HG03575 (cell line): ENCODE data around the gene ITPRIPL2.

Experiments used
- ATAC-seq: cut with Tn5 transposase; IDR thresholded peaks from one replicate; pipeline ENCODE4 v1.9.1; 2021; ENCODE audit not compliant: unreplicated experiment, insufficient number of reproducible peaks, low FRiP score; ENCODE audit errors: extremely low read depth

Gene ITPRIPL2

DNA sequence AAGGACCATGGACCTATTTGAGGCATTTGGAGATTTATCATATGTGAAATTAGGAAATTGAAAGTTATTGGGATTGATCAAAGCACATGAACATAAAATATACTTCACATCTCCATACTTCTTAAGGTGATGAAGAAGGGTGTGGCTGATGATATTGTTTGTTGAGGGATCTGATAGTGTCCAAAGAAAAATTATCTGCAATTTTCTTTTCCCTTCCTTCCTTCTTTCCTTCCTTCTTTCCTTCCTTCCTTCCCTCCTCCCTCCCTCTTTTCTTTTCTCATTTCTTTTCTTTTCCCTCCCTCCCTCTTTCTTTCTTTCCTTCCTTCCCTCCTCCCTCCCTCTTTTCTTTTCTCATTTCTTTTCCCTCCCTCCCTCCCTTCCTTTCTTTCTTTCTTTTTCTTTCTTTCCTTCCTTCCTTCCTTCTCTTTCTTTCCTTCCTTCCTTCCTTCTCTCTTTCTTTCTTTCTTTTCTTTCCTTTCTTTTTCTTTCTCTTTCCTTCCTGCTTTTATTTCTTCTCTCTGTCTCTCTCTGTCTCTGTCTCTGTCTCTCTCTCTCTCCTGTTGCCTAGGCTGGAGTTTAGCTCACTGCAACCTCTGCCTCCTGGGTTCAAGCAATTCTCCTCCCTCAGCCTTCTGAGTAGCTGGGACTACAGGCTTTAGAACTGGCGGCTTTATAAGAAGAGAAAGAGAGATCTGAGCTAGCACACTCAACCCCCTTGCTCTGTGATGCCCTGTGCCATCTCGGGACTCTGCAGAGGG lies 20.9 kb upstream of the ITPRIPL2 start:
- ATAC-seq = no peak

DNA sequence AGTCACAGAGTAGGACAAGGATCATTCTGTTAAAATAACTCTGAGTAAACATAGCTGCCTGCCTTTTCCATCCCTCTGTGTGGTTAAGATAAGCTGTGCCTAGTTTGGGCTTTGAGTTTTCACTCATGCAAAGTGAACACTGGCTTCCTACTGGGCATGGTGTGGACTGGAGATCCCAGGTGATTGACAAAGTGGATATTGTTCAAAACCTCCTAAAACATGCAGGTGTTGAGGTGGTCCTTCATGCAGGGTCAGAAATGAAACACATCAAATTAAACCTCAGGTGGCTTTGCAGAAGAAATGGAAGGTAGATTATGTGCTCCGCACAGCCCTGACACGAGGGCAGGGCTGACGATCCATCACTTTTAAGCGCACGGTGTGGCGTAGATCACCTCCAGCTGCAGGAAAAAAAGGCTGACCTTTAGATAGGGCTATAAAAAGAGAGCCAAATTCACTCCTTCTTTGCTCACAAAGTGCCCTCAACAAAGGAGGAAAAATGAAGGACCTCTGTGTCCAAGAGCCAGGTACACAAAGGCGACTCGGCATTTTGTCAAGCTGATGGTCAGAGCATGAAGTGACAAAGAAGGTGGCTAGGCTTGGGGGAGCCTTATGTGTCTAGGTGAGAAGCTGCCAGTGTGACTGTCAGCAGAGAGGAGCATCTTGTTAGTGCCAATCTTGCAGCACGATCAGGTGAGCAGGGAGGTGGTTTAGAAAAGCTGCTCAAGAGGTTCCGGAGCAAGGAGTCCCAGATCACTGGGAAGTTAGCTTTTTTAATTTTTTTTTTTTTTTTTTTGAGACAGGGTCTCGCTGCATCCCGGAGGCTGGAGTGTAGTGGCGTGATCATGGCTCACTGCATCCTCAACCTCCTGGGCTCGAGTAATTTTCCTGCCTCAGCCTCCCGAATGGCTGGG lies 19.9 kb upstream of the ITPRIPL2 start:
- no peak for ATAC-seq

GRCh38 chr16:19094542-19095365 lies 19.0 kb upstream of the ITPRIPL2 start:
- ATAC-seq = no peak

DNA sequence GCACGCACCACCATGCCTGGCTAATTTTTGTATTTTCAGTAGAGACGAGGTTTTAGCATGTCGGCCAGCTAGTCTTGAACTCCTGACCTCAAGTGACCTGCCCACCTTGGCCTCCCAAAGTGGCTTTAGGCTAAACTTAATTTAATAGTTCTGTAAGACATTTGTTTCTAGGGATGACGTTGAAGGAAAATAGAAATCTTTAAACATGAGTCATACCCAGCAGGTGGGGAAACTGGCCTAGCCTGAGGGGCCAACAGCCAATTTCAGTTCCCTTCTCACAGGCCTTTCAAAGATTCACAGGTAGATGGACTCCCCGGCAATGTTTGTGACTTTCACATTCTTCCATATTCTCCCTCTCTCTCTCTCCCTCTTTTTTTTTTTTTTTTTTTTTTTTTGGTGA lies 18.1 kb upstream of the ITPRIPL2 start:
- no peak for ATAC-seq

DNA sequence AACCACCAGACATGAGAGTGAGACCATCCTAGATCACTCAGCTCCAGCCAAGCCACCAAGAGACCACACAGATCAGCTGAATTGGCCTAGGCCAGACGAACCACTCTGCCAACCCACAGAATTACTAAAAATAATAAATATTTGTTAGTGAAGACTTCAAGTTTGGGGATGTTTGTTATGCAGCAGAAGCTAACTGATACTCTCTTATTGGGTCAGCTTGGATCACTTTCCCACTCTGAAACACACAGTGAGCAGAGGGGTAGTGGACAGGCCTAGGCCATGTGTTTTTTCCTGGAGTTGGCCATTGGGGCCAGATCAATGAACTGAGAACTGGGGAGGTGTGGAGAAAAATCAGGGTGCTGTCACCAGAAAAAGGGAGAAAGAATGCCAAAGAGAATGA lies 15.6 kb upstream of the ITPRIPL2 start:
- ATAC-seq = no peak

DNA sequence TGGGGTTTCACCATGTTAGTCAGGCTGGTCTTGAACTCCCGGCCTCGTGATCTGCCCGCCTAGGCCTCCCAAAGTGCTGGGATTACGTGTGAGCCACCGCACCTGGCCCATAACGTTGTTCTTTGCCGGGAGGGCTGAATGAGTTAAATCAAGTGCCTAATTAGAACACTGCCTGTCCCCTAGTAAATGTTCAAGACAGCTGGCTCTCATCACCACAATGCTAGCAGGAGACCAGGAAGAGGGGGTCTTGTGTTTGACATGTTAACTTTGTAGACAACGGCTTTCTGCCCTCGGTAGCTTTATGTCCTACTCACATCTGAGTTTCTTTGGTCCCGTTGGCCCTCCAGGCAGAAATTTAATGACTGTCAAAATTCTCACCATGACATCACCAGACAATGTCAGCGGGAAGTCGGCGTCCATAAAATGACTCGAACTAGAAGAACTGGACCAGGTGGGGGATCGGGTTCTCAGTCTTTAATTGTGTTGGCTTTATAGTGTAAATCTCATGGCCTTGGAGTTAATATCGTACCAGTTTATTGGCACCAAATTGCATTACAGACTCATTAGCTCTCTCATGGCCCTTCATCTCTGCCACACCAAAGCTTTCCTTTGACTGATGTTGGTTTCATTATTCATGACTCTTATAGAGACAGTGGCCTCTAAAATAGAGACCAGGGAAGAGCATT lies 11.4 kb upstream of the ITPRIPL2 start:
- no peak for ATAC-seq

GRCh38 chr16:19104607-19105006 lies 9.2 kb upstream of the ITPRIPL2 start:
- ATAC-seq = no peak

GRCh38 chr16:19105131-19105530 lies 8.6 kb upstream of the ITPRIPL2 start:
- no peak for ATAC-seq

DNA sequence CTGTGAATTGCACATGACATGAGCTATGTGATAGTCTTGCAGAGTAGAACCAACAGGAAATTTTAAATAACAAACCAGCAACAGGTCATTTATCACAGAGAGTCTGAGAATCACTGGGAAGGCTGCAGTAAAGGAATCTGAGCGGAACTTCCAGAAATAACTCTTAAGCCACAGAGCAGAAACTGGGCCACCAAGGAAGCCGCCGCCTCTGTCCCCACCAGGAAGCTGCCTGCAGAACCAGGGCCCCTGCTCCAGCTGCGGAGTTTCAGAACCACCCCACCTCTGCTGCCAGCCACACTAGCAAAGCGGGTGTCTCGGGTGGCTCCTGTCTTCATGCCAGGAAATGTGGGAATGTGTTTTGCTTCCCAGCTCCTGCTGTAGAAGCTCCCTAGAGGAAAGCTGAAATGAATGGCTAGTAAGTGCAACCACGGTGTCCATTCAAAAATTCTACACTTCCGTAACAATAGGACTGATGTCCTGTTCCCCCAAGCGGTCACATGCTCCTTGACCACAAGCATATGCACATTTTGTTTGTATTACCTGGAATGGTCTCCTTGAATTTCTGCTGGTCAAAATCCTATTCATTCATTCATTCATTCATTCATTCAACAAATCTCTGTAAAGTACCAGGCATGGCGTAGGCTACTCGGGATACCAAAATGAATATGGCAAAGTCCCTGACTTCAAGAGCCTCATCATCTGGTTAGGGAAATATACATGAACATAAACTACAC lies 7.7 kb upstream of the ITPRIPL2 start:
- no peak for ATAC-seq

- no peak for ATAC-seq
These were observed 7.1 kb upstream of the ITPRIPL2 start for GRCh38 chr16:19106625-19107020.

- no peak for ATAC-seq
These were observed 5.1 kb upstream of the ITPRIPL2 start for GRCh38 chr16:19108409-19109287.

DNA sequence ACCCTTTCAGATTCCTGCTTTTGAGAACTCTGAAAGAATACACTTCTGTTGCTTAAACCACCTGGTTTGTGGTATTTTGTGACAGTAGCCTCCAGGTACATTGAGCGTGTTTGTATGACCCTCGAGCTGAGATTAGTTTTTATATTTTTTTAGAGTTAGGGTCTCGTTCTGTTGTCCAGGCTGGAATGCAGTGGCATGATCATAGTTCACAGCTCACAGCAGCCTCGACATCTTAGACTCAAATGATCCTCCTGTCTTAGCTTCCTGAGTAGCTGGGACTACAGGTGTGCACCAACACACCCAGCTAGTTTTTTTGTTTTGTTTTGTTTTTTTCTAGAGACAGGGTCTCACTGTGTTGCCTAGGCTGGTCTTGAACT lies 4.5 kb upstream of the ITPRIPL2 start:
- no peak for ATAC-seq

- no peak for ATAC-seq
These were observed 3.0 kb upstream of the ITPRIPL2 start for GRCh38 chr16:19110537-19111360.

GRCh38 chr16:19112099-19112407 lies 1.7 kb upstream of the ITPRIPL2 start:
- ATAC-seq = no peak

DNA sequence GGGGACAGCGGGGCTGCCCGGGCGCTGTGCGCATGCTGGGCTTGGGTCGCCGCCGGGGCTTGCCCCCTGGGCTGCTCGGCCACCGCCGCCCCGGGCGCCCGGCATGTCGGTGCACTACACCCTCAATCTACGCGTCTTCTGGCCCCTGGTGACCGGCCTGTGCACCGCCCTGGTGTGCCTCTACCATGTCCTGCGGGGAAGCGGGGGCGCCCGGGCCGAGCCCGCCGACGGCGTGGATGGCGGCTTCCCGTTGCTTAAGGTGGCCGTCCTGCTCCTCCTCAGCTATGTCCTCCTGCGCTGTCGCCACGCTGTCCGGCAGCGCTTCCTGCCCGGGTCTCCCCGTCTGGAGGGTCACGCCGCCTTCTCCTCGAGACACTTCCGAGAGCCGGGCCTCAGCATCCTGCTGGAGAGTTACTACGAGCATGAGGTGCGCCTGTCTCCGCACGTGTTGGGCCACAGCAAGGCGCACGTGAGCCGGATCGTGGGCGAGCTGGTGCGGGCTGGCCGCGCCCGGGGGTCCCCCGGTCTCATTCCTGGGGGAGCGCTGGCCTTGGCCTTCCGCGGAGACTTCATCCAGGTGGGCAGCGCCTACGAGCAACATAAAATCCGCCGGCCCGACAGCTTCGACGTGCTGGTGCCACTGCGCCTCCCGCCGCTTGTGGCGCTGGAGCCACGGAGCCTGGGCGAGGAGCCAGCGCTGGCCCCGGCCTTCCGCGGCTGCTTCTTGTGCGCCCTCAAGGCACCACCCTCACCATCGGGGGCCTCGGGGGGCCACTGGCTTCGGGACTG lies 789 bp downstream of the ITPRIPL2 start:
- no peak for ATAC-seq
